H9 (cell line): ENCODE data around the gene TMPRSS12. TPM values are rescaled to one million over a fixed set of nuclear protein-coding genes. Genes with fewer than 3 reads are reported as not detected.
A peak's percentile ranks its signal among the peaks of the same experiment; 100 is the strongest.

Experiments
- DNase-seq: peaks from one replicate; pipeline ENCODE4 v3.0.0-alpha.2; 2017
- H2AFZ ChIP-seq: one replicate; pipeline ENCODE4 v1.6.1; 2013; ENCODE audit warnings: mild to moderate bottlenecking, low read length, control low read depth, moderate library complexity
- H2AK5ac ChIP-seq: 2 replicates; pipeline ENCODE4 v1.6.1; 2013; ENCODE audit warnings: low read length, control low read depth, mixed read lengths; ENCODE audit not compliant: insufficient read length
- H2BK120ac ChIP-seq: one replicate; pipeline ENCODE4 v1.6.1; 2013; ENCODE audit warnings: low read depth, mild to moderate bottlenecking, low read length, control low read depth, inconsistent platforms; ENCODE audit not compliant: poor library complexity, severe bottlenecking
- H2BK12ac ChIP-seq: 2 replicates; pipeline ENCODE4 v1.6.1; 2013; ENCODE audit warnings: low read length, control low read depth, mixed read lengths, low read depth; ENCODE audit not compliant: insufficient read length
- H2BK15ac ChIP-seq: 2 replicates; pipeline ENCODE4 v1.6.1; 2013; ENCODE audit warnings: low read depth, low read length, control low read depth
- H2BK20ac ChIP-seq: one replicate; pipeline ENCODE4 v1.6.1; 2013; ENCODE audit warnings: low read depth, mild to moderate bottlenecking, low read length, control low read depth, inconsistent platforms; ENCODE audit not compliant: poor library complexity, severe bottlenecking
- H2BK5ac ChIP-seq: 2 replicates; pipeline ENCODE4 v1.6.1; 2013; ENCODE audit warnings: low read length, control low read depth, mixed read lengths; ENCODE audit not compliant: insufficient read length
- H3K14ac ChIP-seq: 2 replicates; pipeline ENCODE4 v1.6.1; 2013; ENCODE audit warnings: low read length, control low read depth; ENCODE audit not compliant: insufficient read depth
- H3K18ac ChIP-seq: 2 replicates; pipeline ENCODE4 v1.6.1; 2013; ENCODE audit warnings: low read depth, mild to moderate bottlenecking, mixed read lengths, low read length, control low read depth; ENCODE audit not compliant: insufficient read length
- H3K23ac ChIP-seq: 2 replicates; pipeline ENCODE4 v1.6.1; 2013; ENCODE audit warnings: low read length, control low read depth, mixed read lengths, low read depth; ENCODE audit not compliant: insufficient read length
- H3K23me2 ChIP-seq: 2 replicates; pipeline ENCODE4 v1.6.1; 2013; ENCODE audit warnings: low read depth, mild to moderate bottlenecking, mixed read lengths, low read length, control low read depth; ENCODE audit not compliant: insufficient read length, poor library complexity, severe bottlenecking
- H3K27ac ChIP-seq: 2 replicates; pipeline ENCODE4 v1.5.1; 2013; ENCODE audit warnings: low read length, control low read depth, mixed read lengths, low read depth; ENCODE audit not compliant: insufficient read length
- H3K27me3 ChIP-seq: 2 replicates; pipeline ENCODE4 v1.6.1; 2013; ENCODE audit warnings: low read length, control low read depth, inconsistent platforms; ENCODE audit not compliant: insufficient read depth
- H3K4ac ChIP-seq: 2 replicates; pipeline ENCODE4 v1.6.1; 2013; ENCODE audit warnings: low read depth, mild to moderate bottlenecking, control low read depth, inconsistent platforms, low read length, moderate library complexity
- H3K4me1 ChIP-seq: 2 replicates; pipeline ENCODE4 v1.6.1; 2013; ENCODE audit warnings: low read length, control low read depth, inconsistent platforms; ENCODE audit not compliant: insufficient read depth
- H3K4me2 ChIP-seq: 2 replicates; pipeline ENCODE4 v1.6.1; 2013; ENCODE audit warnings: low read length, control low read depth, mixed read lengths; ENCODE audit not compliant: insufficient read length, insufficient read depth
- H3K56ac ChIP-seq: 2 replicates; pipeline ENCODE4 v1.6.1; 2013; ENCODE audit warnings: low read depth, mild to moderate bottlenecking, mixed read lengths, low read length, control low read depth; ENCODE audit not compliant: insufficient read length
- H3K79me1 ChIP-seq: 2 replicates; pipeline ENCODE4 v1.6.1; 2013; ENCODE audit warnings: low read depth, mild to moderate bottlenecking, moderate library complexity, low read length, control low read depth, inconsistent platforms; ENCODE audit not compliant: insufficient read depth, poor library complexity, severe bottlenecking
- H3K79me2 ChIP-seq: 2 replicates; pipeline ENCODE4 v1.6.1; 2013; ENCODE audit warnings: low read length, control low read depth, inconsistent platforms; ENCODE audit not compliant: insufficient read depth
- H3K9ac ChIP-seq: 2 replicates; pipeline ENCODE4 v1.6.1; 2013; ENCODE audit warnings: low read length, control low read depth, mixed read lengths; ENCODE audit not compliant: insufficient read length; ENCODE audit errors: extremely low read depth
- H3K9me3 ChIP-seq: one replicate; pipeline ENCODE4 v1.6.1; 2013; ENCODE audit warnings: low read depth, low read length, inconsistent platforms; ENCODE audit not compliant: control insufficient read depth
- H3T11ph ChIP-seq: one replicate; pipeline ENCODE4 v1.6.1; 2013; ENCODE audit warnings: mild to moderate bottlenecking, low read length, control low read depth, inconsistent platforms
- H4K20me1 ChIP-seq: one replicate; pipeline ENCODE4 v1.6.1; 2013; ENCODE audit not compliant: control insufficient read depth, insufficient read length, insufficient read depth
- H4K5ac ChIP-seq: 2 replicates; pipeline ENCODE4 v1.6.1; 2013; ENCODE audit warnings: low read depth, mild to moderate bottlenecking, mixed read lengths, low read length, control low read depth; ENCODE audit not compliant: insufficient read length
- H4K8ac ChIP-seq: replicated peaks from 2 replicates; pipeline ENCODE4 v1.6.1; 2013; ENCODE audit warnings: low read length, control low read depth, mixed read lengths, low read depth; ENCODE audit not compliant: insufficient read length
- H4K91ac ChIP-seq: 2 replicates; pipeline ENCODE4 v1.6.1; 2013; ENCODE audit warnings: low read depth, mild to moderate bottlenecking, moderate library complexity, mixed read lengths, low read length, control low read depth; ENCODE audit not compliant: insufficient read length
- H3K27ac Mint-ChIP-seq, 3 experiments: 2 replicates in 2 of 3; 3 replicates in 1 of 3; pipeline ENCODE4 v1.8.0; 2020 to 2021; ENCODE audit warnings: mixed read lengths in 3 of 3, mild to moderate bottlenecking in 1 of 3, moderate library complexity in 1 of 3
- H3K27me3 Mint-ChIP-seq: 2 replicates; pipeline ENCODE4 v1.8.0; 2021; ENCODE audit warnings: low read depth, mild to moderate bottlenecking, moderate library complexity, mixed read lengths
- H3K36me3 Mint-ChIP-seq, 3 experiments: 2 replicates in 2 of 3; 3 replicates in 1 of 3; pipeline ENCODE4 v1.8.0; 2020 to 2021; ENCODE audit warnings: low read depth in 3 of 3, mixed read lengths in 3 of 3; ENCODE audit not compliant: insufficient read depth in 1 of 3
- H3K4me1 Mint-ChIP-seq, 2 experiments: 2 replicates each; pipeline ENCODE4 v1.8.0; 2020; ENCODE audit warnings: mixed read lengths in 2 of 2
- H3K4me3 Mint-ChIP-seq, 2 experiments: 2 replicates in 1 of 2; 3 replicates in 1 of 2; pipeline ENCODE4 v1.8.0; 2020 to 2021; ENCODE audit warnings: mild to moderate bottlenecking in 2 of 2, mixed read lengths in 2 of 2, moderate library complexity in 1 of 2
- H3K9me3 Mint-ChIP-seq, 2 experiments: 2 replicates in 1 of 2; 3 replicates in 1 of 2; pipeline ENCODE4 v1.8.0; 2020; ENCODE audit warnings: mild to moderate bottlenecking in 2 of 2, mixed read lengths in 2 of 2, moderate library complexity in 1 of 2
- WGBS: extraction: QIAGEN DNeasy Blood & Tissue Kit; methylation state at CpG from one replicate; pipeline ENCODE4 v1.1.7; 2013; ENCODE audit warnings: missing lambda C conversion rate, low lambda C conversion rate, mixed read lengths; ENCODE audit not compliant: insufficient read length; ENCODE audit errors: extremely low coverage; 5-methylcytosine and 5-hydroxymethylcytosine counted together
- total RNA-seq: library from RNA; stranded (reverse); gene quantifications from 2 replicates; pipeline ENCODE4 v1.2.1, GENCODE V29; 2021
- TF ChIP-seq, protein P1 (sequence below): fragments of 200-600 bp; sonication (generic); conservative IDR thresholded peaks from 3 replicates; pipeline ENCODE4 v1.8.0; 2021; ENCODE audit warnings: antibody characterized with exemption, mild to moderate bottlenecking

Gene TMPRSS12
- total RNA-seq, 1 experiment from 2014 or later = not detected

DNA sequence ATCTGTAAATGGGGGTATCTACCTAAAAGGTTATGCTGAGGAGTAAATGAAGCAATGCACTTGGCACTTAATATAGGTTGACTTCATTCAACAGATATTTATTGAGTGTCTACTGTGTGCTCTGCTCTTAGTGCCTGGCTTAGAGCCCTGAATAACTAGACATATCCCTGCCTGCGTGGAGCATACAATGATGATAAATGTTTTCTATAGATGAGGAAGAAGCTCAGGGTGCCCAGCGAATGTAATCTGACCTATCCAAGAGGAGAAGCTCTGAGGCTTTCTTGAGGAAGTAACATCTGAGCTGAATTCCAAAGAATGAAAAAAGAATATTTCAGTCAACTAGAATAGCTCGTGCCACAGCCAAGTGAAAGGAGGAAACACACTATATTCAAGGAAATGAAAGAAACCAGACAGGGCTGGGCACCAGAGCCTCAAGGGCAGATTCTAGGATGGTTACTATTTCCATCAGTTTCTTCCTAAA is 91.7 kb downstream of the TMPRSS12 start:
- no peak for DNase-seq
- Histone ChIP-seq H3K9me3 (no peaks in the 10 kb centered on the region), H3K79me1 (no peaks in the 10 kb centered on the region), H4K20me1 (no peaks in the 10 kb centered on the region), H3T11ph (no peak overlapping the region), H3K9ac (no peak overlapping the region), H3K56ac (no peak overlapping the region), H3K27me3 (no peaks in the 10 kb centered on the region), H4K8ac (no peak overlapping the region), H2BK5ac (no peak overlapping the region), H2AK5ac (no peak overlapping the region), H4K91ac (no peak overlapping the region), H2BK15ac (no peak overlapping the region), H2BK12ac (no peak overlapping the region), H3K4me1 (peaks cover 6% of the 10 kb centered on the region; the same call in 1 of the 2 replicates), H3K4me2 (no peak overlapping the region), H3K79me2 (no peaks in the 10 kb centered on the region), H3K27ac (peak overlapping the region; percentile 44), H3K4ac (no peak overlapping the region), H3K18ac (no peak overlapping the region), H3K23ac (no peak overlapping the region), H2AFZ (no peak overlapping the region), H2BK20ac (no peak overlapping the region), H3K14ac (no peak overlapping the region), H2BK120ac (no peak overlapping the region), H3K23me2 (no peaks in the 10 kb centered on the region), H4K5ac (no peak overlapping the region)
- no CpG with 5 or more reads among the region's 3 CpGs for WGBS
- H3K9me3 Mint-ChIP-seq = no peaks in the 10 kb centered on the region
- H3K4me3 Mint-ChIP-seq = no peak overlapping the region
- TF ChIP-seq, protein P1, sequence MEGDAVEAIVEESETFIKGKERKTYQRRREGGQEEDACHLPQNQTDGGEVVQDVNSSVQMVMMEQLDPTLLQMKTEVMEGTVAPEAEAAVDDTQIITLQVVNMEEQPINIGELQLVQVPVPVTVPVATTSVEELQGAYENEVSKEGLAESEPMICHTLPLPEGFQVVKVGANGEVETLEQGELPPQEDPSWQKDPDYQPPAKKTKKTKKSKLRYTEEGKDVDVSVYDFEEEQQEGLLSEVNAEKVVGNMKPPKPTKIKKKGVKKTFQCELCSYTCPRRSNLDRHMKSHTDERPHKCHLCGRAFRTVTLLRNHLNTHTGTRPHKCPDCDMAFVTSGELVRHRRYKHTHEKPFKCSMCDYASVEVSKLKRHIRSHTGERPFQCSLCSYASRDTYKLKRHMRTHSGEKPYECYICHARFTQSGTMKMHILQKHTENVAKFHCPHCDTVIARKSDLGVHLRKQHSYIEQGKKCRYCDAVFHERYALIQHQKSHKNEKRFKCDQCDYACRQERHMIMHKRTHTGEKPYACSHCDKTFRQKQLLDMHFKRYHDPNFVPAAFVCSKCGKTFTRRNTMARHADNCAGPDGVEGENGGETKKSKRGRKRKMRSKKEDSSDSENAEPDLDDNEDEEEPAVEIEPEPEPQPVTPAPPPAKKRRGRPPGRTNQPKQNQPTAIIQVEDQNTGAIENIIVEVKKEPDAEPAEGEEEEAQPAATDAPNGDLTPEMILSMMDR = no peak
- H3K36me3 Mint-ChIP-seq = peaks cover 0 to 9% (median 8%) of the 10 kb centered on the region in 3 experiments; a peak in 4 of 7 replicates
- H3K4me1 Mint-ChIP-seq = peaks cover 20 to 29% of the 10 kb centered on the region in 2 experiments
- peak overlapping the region in 1 of 3 experiments; percentile 61; a peak in 1 of 7 replicates for H3K27ac Mint-ChIP-seq
- H3K27me3 Mint-ChIP-seq = no peaks in the 10 kb centered on the region
